BJ (cell line): ENCODE data around the gene ZIC4. TPM values are rescaled to one million over a fixed set of nuclear protein-coding genes. Genes with fewer than 3 reads are reported as not detected.

Experiments
- CTCF ChIA-PET: fragments of 350-600 bp; formaldehyde crosslinking; extraction: SDS; loops from one replicate; lab custom pipeline; 2021; ENCODE audit warnings: antibody characterized with exemption, inconsistent platforms; lab: Yijun Ruan, JAX
- POLR2A ChIA-PET: fragments of 300-600 bp; sonication (Branson Sonifier 250); formaldehyde crosslinking; extraction: SDS; loops from one replicate; lab custom pipeline; 2021; ENCODE audit warnings: antibody characterized with exemption; lab: Charles Lee
- DNase-seq: peaks from one replicate; pipeline ENCODE4 v3.0.0-alpha.2; 2011; ENCODE audit warnings: low read depth
- H3K27me3 ChIP-seq: 2 replicates; pipeline ENCODE4 v1.6.0; 2011; ENCODE audit warnings: low read length; ENCODE audit not compliant: control insufficient read depth, insufficient read depth
- H3K36me3 ChIP-seq: 2 replicates; pipeline ENCODE4 v1.5.1; 2011; ENCODE audit warnings: low read length; ENCODE audit not compliant: control insufficient read depth, insufficient read depth
- H3K4me3 ChIP-seq: 2 replicates; pipeline ENCODE4 v1.5.1; 2011; ENCODE audit warnings: low read depth, mild to moderate bottlenecking, control low read depth, low read length
- CTCF ChIP-seq: IDR thresholded peaks from 2 replicates; pipeline ENCODE4 v1.5.1; 2011; ENCODE audit warnings: low read depth, mild to moderate bottlenecking, control low read depth, inconsistent platforms, low read length, moderate library complexity; ENCODE audit not compliant: insufficient read depth
- polyA plus RNA-seq: library from polyadenylated mRNA; depleted of rRNA; stranded (reverse); fragments of >200 nt; gene quantifications from 2 replicates; pipeline ENCODE4 v1.2.3, GENCODE V29; 2011

Gene ZIC4
- polyA plus RNA-seq, 1 experiment = 3.2 TPM

GRCh38 chr3:147361454-147362420 is 44.6 kb downstream of the ZIC4 start:
- Histone ChIP-seq H3K4me3 (no peak overlapping the region), H3K36me3 (no peaks in the 10 kb centered on the region), H3K27me3 (peaks cover 37% of the 10 kb centered on the region)
- no peak for DNase-seq
- POLR2A ChIA-PET = no interaction called here
- TF ChIP-seq CTCF = peak; percentile 64
- CTCF ChIA-PET = interaction anchor here (0.6 to 1.3 kb wide), 4 partner anchors 12 to 231 kb away, joined by 3 to 5 read pairs (median 4); no protein-coding TSS in a partner anchor

- H3K27me3 ChIP-seq = peaks cover 44% of the 10 kb centered on the region
- H3K36me3 ChIP-seq = no peaks in the 10 kb centered on the region
- ChIA-PET CTCF (interaction anchor here (0.7 to 1.3 kb wide), 2 partner anchors 13 to 51 kb away, joined by 3 read pairs; no protein-coding TSS in a partner anchor), POLR2A (no interaction called here)
- H3K4me3 ChIP-seq = no peak overlapping the region
- TF ChIP-seq CTCF = no peak
- no peak for DNase-seq
Measured at GRCh38 chr3:147360646-147361453, 45.5 kb downstream of the ZIC4 start.

- CTCF ChIA-PET = no interaction called here
- no peak for TF ChIP-seq CTCF
- POLR2A ChIA-PET = no interaction called here
- H3K4me3 ChIP-seq = no peak overlapping the region
- DNase-seq = no peak
- H3K36me3 ChIP-seq = no peaks in the 10 kb centered on the region
- peaks cover 44% of the 10 kb centered on the region for H3K27me3 ChIP-seq
Measured at GRCh38 chr3:147360051-147360439, 46.3 kb downstream of the ZIC4 start.

- Histone ChIP-seq H3K27me3 (peaks cover 48% of the 10 kb centered on the region), H3K4me3 (no peak overlapping the region), H3K36me3 (no peaks in the 10 kb centered on the region)
- TF ChIP-seq CTCF = no peak
- no peak for DNase-seq
- ChIA-PET CTCF (no interaction called here), POLR2A (no interaction called here)
Measured at GRCh38 chr3:147359177-147360050, 46.9 kb downstream of the ZIC4 start.
